HG03469 (cell line): ENCODE results near the gene NEIL1.
"Not testable (repeated sequence)": the region's sequence is repeated elsewhere in the genome, so short reads cannot be mapped to it uniquely, and the experiment has no call there.

Source experiments
- ATAC-seq: cut with Tn5 transposase; IDR thresholded peaks from one replicate; pipeline ENCODE4 v1.9.1; 2021; ENCODE audit warnings: mild to moderate bottlenecking, moderate library complexity, moderate number of reproducible peaks; ENCODE audit not compliant: unreplicated experiment

The NEIL1 gene, protein sequence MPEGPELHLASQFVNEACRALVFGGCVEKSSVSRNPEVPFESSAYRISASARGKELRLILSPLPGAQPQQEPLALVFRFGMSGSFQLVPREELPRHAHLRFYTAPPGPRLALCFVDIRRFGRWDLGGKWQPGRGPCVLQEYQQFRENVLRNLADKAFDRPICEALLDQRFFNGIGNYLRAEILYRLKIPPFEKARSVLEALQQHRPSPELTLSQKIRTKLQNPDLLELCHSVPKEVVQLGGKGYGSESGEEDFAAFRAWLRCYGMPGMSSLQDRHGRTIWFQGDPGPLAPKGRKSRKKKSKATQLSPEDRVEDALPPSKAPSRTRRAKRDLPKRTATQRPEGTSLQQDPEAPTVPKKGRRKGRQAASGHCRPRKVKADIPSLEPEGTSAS

DNA sequence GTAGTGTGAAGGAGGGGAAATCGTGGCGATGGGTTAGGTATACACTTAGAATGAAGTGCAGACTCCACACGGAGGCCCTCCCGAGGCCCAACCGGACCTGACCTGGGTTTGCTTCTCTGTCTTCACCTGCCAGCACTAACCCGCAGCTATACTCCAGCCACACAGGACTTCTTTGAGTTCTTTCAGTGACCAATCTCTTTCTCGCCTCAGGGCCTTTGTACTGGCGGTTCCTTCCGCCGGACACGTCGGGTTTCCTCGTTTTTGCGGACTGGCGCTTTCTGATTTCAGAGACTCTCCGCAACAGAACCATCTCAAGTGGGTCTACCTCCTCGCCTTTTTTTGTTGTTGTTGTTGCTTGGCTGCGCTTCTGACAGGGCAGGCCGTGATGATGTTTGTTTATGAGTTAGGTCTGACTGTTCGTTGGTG, at the start of gene NEIL1:
NEIL1 (plus strand) TSS at position 244 of the 426 bp plus-strand sequence. CDS start 1,867 bp downstream, outside the sequence.
- ATAC-seq, result no peak

DNA sequence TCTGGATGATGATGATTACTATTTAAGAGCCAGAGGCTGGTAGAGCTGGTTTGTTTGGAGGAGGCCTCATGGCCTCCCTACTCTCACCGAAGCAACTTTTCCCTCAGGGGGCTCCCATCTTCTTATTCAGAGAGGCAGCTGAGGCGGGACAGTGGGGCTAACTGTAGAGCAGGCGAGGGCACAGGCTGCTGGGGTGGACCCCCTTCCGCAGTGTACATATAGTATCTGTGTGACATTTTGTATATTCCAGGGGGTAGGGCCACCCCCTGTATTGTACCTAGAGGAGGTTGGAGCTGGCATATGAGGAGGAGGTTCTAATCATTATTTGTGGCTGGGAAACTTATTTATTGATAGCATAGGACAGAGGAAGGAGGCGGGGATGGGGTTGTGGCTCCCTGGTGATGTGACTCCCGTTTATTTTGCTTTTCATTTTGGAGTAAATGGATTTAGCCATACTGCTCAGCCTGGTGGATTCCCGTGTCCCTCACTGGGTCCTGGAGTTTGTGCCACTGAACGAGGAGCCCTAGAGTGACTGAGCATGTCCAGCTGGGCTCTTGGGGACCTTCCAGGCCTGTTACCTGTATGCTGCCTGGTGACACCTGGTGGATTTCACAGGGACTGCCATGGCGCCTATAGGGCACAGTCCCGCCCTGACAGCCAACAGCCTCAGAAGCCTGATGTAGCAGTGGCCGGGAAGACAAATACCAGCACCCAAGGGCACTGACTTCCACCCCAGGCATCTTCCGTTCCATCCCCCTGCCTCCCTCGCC, 48.1 kb upstream of the NEIL1 start:
- not testable (repeated sequence) for ATAC-seq

DNA sequence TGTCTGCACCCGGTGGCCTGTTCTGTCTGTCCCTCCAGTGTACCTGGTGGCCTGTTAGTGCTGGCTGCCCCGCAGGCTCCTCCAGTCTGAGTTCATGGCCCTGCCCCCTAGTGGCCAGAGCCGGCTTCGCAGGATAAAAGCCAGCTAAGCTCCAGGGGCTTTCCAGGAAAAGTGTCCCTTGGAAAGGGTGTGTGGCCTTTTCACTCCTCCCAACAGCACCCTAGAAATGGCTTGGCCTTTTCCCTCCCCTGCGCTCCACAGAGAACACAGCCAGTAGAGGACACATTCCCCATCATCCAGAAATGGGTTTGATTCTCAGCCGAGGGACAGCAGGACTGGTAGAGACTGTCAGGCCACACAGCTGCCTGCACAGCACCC, 47.5 kb upstream of the NEIL1 start:
- ATAC-seq, result not testable (repeated sequence)

DNA sequence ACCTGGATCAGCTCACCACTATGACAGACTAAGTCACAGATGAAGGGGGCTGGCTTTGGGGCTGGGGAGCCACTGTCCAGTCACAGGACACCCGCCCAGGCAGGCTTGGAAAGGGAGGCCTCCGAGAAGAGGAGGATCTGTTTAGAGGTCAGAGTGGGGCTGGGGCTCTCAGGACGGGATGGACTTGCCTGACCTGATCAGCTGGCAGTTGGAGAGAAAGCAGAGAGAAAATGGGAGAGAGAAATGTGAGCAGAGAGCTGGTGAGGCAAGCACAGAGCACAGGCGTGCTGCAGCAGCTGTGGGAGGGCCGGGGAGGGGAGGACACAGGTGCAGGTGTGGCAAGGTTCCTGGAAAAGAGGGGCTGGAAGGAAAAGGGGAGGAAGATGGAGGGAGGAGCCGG, 46.8 kb upstream of the NEIL1 start:
- not testable (repeated sequence) for ATAC-seq

DNA sequence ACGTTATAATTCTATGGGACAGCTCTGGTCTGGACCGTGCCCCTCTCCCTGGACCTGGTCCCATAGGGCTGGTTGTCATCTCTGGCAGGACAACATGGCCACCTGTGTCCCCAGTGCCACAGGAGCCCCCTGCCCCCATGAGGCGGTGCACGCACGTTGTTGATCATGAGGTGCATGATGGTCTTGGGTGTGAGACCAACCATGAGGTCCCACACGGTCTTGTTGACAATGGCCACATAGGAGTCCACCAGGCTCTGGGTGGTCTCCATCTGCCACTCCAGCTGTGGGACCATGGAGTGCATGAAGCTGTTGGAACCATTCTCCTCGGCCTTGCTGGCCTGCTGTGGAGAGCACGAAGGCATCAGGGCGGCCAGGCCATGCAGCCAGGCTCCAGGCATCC, 44.5 kb upstream of the NEIL1 start:
- ATAC-seq, result no peak

DNA sequence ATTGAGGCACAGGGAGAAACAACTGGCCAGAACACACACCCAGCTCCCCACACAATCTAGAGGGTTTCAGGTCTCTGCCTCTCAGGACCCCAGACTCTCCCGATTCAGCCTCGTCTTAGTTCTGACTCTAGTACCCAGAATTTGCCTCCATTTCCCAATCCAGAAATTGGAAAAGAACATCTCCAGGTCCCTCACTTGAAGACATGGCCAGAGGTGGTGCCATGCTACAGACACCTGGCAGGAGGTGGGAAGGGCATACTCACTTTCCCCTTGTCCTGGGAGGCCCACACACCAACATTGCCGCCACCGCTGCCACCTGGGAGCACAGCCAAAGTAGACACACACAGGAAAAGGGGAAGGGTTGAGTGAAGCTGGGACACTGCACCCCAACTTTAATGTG, 44.1 kb upstream of the NEIL1 start:
- ATAC-seq, result not testable (repeated sequence)

DNA sequence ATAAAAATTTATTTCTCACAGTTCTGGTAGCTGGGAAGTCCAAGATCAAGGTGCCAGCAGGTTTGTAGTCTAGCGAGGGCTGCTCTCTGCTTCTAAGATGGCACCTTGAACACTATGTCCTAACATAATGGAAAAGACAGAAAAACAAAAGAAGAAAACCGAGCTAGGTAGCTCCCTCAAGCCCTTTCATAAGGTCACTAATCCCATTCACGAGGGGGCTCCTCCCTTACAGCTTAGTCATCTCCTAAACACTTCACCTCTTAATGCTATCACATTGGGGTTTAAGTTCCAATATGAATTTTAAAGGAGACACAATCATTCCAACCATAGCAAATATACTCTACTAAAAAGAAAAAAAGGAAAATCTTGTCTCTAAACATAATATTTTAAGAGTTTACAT, 40.7 kb upstream of the NEIL1 start:
- no peak for ATAC-seq

DNA sequence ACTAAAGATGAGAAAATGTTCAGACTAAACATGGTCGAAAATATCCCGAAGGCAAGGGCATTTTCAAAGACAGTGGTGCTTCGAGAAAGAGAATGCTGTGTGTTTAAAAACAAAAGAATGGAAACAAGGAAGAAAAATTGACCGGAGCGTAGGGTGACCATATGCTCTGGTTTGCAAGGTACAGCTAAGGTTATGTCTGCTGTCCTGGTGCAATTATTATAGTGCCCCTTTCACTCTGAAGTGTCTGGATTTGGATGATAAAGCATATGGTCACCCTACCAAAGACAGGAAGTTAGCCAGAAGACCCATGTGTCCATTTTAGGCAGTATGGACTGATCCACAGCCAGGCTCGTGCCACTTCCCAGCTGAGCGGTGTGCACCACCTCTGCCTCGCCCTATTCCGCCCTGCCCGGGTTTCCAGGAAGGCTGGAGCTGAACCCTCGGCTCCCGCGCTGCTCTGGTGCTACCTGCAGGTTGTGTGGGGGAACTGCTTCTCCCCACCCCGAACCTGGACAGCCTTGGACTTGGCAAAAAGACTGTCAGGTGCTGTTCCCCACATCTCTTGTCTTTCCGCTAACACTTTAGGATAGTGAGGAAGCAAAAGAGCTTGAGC, 39.0 kb upstream of the NEIL1 start:
- no peak for ATAC-seq

DNA sequence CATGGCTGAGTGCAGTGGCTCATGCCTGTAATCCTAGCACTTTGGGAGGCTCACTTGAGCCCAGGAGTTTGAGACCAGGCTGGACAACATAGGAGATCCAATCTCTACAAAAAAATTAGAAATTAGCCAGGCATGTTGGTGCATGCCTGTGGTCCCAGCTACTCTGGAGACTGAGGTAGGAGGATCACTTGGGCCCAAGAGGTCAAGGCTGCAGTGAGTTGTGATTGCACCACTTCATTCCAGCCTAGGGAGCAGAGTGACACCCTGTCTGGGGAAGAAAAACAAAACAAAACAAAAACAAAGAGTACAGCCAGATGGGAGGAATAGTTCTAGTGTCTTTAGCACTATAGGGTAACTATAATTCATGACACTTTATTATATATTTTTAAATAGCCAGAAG, 37.1 kb upstream of the NEIL1 start:
- ATAC-seq, result no peak

DNA sequence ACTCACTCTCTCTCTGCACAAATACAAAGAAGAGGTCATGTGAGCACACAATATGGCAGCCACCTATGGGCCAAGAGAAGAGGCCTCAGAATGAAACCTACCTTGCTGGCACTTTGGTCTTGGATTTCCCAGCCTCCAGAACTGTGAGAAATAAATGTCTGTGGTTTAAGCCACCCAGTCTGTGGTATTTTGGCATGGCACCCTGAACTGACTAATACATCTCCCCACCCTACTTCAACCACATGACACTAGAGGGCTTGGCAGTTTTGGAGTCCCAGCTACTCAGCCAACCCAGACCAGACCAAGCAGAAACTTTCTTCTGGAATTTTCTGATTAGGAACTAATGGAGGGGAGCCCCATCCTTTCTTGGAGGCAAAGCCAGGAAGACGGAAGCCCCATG, 34.3 kb upstream of the NEIL1 start:
- not testable (repeated sequence) for ATAC-seq

DNA sequence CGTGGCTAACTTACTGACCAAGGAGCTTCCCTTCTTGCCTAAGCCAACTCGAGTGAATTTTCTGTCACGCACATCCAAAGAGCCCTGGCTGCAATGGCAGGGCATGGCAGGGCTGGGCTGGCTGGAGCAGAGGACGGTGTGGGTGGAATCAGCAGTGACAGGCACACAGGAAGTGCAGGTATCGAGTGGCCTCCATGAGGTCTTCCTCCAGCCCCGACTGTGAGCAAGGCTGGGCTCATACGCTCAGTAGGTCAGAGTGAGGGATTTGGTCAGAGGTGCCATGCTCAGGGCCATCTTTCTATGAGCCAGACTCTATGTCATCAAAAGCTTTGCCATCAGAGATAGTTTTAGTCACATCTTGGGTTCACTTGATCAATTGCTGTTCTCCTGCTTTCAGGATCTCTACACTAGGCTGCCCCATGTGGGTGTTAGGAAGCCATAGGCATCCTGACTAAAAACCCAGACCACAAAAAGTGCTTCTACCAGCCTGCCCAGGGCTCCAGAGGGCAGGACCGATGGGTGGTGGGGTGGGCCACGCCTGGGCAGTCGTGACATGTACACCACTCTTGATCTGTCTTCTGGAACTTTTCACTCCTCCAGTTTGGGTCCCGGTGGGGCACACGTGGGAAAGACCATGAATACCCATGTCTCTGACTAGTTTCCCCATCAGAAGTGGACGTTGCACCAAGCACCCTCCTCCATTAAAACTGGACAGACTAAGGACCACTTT, 33.6 kb upstream of the NEIL1 start:
- no peak for ATAC-seq

DNA sequence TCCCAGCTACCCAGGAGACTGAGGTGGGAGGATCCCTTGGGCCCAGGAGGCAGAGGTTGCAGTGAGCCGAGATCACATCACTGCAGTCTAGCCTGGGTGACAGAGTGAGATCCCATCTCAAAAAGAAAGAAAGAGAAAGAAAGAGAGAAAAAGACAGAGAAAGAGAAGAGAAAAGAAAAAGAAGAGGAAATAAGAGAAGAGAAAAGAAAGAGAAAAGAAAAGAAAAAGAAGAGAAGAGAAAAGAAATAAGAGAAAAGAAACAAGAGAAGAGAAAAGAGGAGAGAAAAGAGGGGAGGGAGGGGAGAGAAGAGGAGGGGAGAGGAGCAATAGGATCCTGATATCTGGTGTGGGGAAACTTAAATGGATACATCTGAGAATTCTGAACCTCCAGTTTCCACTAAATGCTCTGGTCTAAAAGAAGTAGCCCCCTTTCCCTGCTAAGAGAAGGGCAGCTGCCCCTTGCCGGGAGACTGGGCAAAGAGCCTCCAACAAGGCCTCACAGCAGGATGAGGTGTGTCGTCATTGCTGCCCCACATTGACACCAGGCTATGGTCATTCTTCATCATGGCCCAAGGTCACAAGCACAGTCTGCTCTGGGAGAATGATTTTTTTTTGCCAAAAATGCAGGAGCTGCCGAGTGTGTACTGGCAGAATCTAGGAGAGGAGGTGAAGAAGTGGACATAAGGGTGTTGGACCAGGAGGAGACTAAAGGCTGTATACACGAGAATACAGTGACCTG, 32.1 kb upstream of the NEIL1 start:
- no peak for ATAC-seq

DNA sequence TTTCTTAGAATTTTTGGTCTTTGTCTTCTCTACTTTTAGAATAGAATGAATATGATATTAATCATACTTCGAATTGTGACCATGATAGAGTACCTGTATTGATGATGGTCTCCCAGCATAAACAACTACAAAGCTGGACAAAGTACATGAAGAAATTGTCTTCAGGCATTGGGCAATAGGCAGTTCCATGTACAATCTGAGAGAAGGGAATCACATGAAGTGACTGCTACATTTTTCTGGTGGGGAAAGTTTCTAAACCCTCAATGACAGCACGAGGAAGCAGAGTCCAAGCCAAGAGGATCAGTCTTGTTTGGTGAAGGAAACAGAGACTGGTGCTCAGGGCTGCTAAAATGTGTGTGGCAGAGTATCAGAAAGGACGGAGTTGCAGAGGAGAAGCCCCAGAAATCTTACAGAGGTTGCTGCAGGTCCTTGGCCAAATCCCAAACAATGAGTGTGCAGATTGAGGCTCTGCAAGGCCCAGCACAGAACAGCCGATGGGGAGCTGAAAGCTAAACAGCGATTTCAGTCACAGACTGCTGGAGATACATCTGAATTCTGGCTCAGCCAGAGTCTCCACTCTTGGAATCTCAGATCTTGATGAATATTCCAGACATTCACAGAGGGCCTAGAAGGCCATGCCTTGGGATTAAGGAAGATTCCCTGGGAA, 27.5 kb upstream of the NEIL1 start:
- not testable (repeated sequence) for ATAC-seq

DNA sequence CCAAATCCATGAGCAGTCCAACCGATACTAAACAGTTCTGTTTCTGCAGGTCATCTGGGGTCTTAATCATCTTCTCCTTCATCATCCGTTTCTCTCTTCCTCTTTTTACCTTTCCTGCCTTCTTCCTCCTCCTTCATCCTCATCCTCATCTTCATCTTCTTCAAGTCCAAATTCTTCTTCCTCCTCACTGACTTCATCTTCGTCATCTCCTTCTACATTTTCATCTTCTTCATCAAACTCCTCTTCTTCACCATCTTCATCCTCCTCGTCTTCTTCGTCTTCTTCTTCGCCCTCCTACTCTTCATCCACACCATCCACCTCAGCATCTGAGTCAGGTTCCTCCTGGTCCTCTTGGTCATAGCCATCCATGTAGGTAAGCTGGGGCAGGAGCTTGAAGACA, 25.1 kb upstream of the NEIL1 start:
- ATAC-seq, result no peak

DNA sequence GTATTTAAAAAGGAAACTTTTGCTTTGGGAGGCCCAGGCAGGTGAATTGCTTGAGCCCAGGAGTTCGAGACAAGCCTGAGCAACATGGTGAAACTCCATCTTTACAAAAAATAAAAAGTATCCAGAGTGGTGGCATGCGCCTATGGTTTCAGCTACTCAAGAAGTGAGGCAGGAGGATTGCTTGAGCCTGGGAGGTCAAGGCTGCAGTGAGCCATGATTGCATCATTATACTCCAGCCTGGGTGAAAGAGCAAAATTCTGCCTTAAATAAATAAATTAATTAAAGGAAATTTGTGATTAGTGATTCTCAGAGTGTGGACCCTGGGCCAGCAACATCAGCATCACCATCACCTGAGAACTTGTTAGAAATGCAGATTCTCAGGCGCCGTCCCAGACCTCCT, 20.9 kb upstream of the NEIL1 start:
- no peak for ATAC-seq

DNA sequence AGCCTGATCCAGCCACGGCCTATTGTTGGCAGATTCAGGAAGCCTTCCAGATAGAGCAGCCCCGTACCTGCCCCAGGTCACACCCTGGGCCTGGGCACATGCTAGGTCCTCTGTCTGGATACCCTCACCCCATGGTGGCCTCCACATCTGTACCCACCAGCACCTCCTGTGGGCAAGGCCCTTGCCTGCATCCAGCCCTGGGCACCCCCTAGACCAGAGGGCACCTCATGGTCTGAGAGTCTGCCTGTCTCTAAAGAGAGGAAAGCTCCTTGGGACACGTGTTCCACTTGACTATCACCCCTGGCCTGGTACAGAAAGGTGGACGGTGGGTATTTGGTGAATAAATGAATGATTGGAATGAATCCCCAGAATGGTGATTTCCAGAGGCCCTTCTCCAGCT, 19.8 kb upstream of the NEIL1 start:
- ATAC-seq, result no peak

DNA sequence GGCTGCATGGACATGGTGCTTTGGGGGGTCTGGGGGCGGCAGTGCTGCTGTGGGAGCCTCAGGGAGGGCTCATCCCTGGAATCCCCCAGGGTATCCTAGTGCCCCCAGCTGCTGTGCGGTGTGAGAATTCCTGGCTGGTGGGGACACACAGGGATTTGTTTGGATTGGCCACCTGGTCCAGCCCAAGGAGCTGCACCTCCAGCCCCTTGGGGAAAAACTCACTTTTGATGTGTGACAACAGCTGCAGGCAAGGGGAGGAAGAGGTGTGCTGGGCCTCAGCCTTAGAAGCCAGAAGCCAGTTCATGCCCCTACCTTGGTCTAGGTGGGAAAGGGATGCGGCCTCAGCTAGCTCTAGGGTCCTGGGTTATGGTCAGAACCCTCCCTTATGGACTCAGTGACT, 19.3 kb upstream of the NEIL1 start:
- no peak for ATAC-seq

DNA sequence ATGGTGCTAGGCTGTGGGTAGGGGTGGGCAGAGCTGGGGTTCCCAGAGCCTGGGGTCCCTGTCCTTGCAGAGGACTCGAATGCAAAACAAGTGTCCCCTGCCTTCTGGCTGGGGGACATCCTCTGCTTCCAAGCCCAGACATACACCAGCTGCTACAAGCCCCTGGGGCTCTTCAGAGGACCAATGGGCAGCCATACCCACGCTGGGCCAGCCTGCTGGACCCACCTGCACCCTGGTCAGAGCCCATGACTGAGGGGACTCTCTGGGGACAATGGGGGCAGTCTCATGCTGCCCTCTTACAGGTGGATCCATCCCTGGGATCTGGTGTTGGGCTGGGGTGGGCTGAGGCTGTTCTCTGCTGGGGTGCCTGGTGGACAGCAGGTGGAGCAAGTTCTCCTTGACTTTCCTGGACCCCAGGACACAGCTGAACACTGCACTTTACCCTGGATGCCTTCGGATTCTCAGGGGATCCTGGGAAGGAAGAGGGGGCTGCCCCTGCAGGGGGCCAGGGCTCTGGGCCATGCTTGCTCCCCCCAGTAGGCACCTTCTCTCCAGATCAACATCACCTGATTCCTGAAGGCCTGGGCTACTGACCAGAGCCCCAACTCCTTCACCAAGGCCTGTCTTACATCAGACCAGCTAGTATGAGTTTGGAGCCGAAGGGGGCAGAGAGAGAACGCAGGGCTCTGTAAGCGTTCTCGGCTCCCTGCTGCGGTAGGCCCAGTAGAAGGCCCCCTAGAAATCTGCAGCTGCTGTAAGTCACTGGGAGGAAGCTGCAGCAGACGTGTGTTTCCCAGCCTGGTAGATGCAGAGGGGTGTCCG, 18.1 kb upstream of the NEIL1 start:
- ATAC-seq, result no peak

DNA sequence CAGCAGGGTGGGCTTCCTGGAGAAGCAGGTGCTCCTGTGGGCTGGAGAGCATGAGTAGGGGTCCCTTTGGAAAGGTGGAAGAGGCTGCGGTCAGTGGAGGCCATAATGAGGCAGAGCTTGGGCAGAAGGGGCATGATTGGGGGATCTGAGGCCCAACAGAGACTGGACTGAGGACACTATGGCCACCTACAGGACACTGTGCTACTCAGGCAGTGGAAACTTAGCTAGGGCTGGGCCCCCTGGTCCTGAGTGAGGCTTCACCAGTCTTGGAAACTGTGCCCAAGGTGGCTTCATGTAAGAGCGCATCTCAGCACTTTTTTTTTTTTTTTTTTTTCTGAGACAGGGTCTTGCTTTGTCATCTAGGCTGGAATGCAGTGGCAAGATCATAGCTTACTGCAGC, 17.3 kb upstream of the NEIL1 start:
- ATAC-seq, result no peak
